ENCODE data around the gene RAB31.

RAB31 gene

GRCh38 chr18:9712130-9712577 is 4.1 kb downstream of the RAB31 start:
- Histone ChIP-seq H3F3A (ENCODE audit: insufficient read depth, low read length) (no peaks in the 10 kb centered on the region), H3K4me1 (ENCODE audit: insufficient read depth, low read length, severe bottlenecking) (peaks cover 4% of the 10 kb centered on the region), H3K9ac (ENCODE audit: low read length) (no peak overlapping the region), H3K4me3 (ENCODE audit: low read depth, low read length, poor library complexity, severe bottlenecking) (no peak overlapping the region), H2AFZ (ENCODE audit: low read length) (no peak overlapping the region), H3K36me3 (ENCODE audit: insufficient read depth, low read length) (no peaks in the 10 kb centered on the region), H3K9me3 (ENCODE audit: low read length) (no peaks in the 10 kb centered on the region), H3K79me2 (ENCODE audit: insufficient read depth, low read length) (no peaks in the 10 kb centered on the region), H3K27ac (ENCODE audit: low read depth, low read length, poor library complexity, severe bottlenecking) (no peak overlapping the region), H3K27me3 (ENCODE audit: insufficient read depth, low read length) (peaks cover 4% of the 10 kb centered on the region; the same call in 1 of the 2 replicates), H4K20me1 (ENCODE audit: insufficient read depth, low read length) (no peaks in the 10 kb centered on the region), H3K9me2 (ENCODE audit: low read depth, low read length) (no peaks in the 10 kb centered on the region), H3K4me2 (ENCODE audit: low read length) (no peak overlapping the region)
- TF ChIP-seq CTCF (IDR thresholded peaks at IDR 0.05; ENCODE audit: low read length) (no peak), EZH2 (IDR thresholded peaks at IDR 0.05; ENCODE audit: borderline replicate concordance, low read length) (no peak)

- Histone ChIP-seq H3K9ac (ENCODE audit: low read length) (no peak overlapping the region), H3K4me2 (ENCODE audit: low read length) (no peak overlapping the region), H3K4me3 (ENCODE audit: low read depth, low read length, poor library complexity, severe bottlenecking) (no peak overlapping the region), H3K27me3 (ENCODE audit: insufficient read depth, low read length) (peaks cover 3% of the 10 kb centered on the region; the same call in 1 of the 2 replicates), H3F3A (ENCODE audit: insufficient read depth, low read length) (no peaks in the 10 kb centered on the region), H3K36me3 (ENCODE audit: insufficient read depth, low read length) (no peaks in the 10 kb centered on the region), H3K4me1 (ENCODE audit: insufficient read depth, low read length, severe bottlenecking) (peaks cover 3% of the 10 kb centered on the region), H4K20me1 (ENCODE audit: insufficient read depth, low read length) (no peaks in the 10 kb centered on the region), H3K27ac (ENCODE audit: low read depth, low read length, poor library complexity, severe bottlenecking) (no peak overlapping the region), H3K9me3 (ENCODE audit: low read length) (no peaks in the 10 kb centered on the region), H3K9me2 (ENCODE audit: low read depth, low read length) (no peaks in the 10 kb centered on the region), H3K79me2 (ENCODE audit: insufficient read depth, low read length) (no peaks in the 10 kb centered on the region), H2AFZ (ENCODE audit: low read length) (no peak overlapping the region)
- TF ChIP-seq EZH2 (IDR thresholded peaks at IDR 0.05; ENCODE audit: borderline replicate concordance, low read length), result no peak
- no peak for TF ChIP-seq CTCF (IDR thresholded peaks at IDR 0.05; ENCODE audit: low read length)
These were observed 4.5 kb downstream of the RAB31 start for GRCh38 chr18:9712611-9713010.

DNA sequence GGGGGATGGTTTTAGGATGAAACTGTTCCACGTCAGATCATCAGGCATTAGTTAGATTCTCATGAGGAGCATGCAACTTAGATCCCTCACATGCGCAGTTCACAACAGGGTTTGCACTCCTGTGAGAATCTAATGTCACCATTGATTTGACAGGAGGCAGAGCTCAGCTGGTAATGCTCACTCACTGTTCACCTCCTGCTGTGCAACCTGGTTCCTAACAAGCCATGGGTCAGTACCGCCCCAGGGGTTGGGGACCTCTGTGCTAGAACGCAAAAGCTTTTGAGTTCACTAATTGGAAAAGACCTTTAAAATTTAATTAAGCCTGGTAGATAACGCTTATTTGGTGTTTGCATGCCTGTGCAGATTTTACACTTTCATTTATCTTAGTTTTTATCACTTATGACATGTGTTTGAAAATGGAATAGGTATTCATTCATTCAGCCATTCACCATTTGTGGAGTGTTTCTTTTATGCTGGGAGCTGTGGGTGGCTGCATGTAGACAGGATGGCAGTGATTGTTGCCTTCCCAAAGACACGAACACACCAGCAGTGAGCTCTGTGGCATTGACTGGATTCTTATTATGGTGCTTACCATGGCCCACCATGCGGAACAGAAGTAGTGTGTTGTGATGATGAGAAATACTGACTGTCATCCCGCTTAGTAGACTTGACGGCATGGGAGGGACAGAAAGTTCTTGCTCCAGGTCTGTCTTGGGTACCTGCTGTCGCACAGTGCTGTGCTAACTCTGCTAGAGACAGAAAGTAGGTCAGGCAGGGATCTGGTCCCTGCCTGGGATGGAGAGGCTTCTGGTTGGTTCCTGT is 6.4 kb downstream of the RAB31 start:
- no peaks in the 10 kb centered on the region for H3K9me2 ChIP-seq (ENCODE audit: low read depth, low read length)
- no peak overlapping the region for H3K4me2 ChIP-seq (ENCODE audit: low read length)
- H3K27me3 ChIP-seq (ENCODE audit: insufficient read depth, low read length), result no peaks in the 10 kb centered on the region; the same call in 1 of the 2 replicates
- no peak overlapping the region for H3K27ac ChIP-seq (ENCODE audit: low read depth, low read length, poor library complexity, severe bottlenecking)
- TF ChIP-seq CTCF (IDR thresholded peaks at IDR 0.05; ENCODE audit: low read length), result no peak
- no peak for TF ChIP-seq EZH2 (IDR thresholded peaks at IDR 0.05; ENCODE audit: borderline replicate concordance, low read length)
- H4K20me1 ChIP-seq (ENCODE audit: insufficient read depth, low read length), result no peaks in the 10 kb centered on the region
- H3K4me3 ChIP-seq (ENCODE audit: low read depth, low read length, poor library complexity, severe bottlenecking), result no peak overlapping the region
- H3K79me2 ChIP-seq (ENCODE audit: insufficient read depth, low read length), result no peaks in the 10 kb centered on the region
- H3K36me3 ChIP-seq (ENCODE audit: insufficient read depth, low read length), result no peaks in the 10 kb centered on the region
- no peaks in the 10 kb centered on the region for H3K9me3 ChIP-seq (ENCODE audit: low read length)
- H3K9ac ChIP-seq (ENCODE audit: low read length), result no peak overlapping the region
- no peaks in the 10 kb centered on the region for H3F3A ChIP-seq (ENCODE audit: insufficient read depth, low read length)
- no peak overlapping the region for H2AFZ ChIP-seq (ENCODE audit: low read length)
- no peaks in the 10 kb centered on the region for H3K4me1 ChIP-seq (ENCODE audit: insufficient read depth, low read length, severe bottlenecking)
